DND-41 (cell line): ENCODE data around the gene PPIL6.

Source experiments
- CTCF ChIP-seq: IDR thresholded peaks from 2 replicates; pipeline ENCODE4 v1.5.1; 2012; ENCODE audit warnings: borderline replicate concordance, low read length, moderate library complexity, mild to moderate bottlenecking; ENCODE audit not compliant: poor library complexity, severe bottlenecking; ENCODE audit errors: extremely low read depth
- EZH2 ChIP-seq: IDR thresholded peaks from 3 replicates; pipeline ENCODE4 v1.6.1; 2012; ENCODE audit warnings: borderline replicate concordance, low read depth, mild to moderate bottlenecking, moderate library complexity, low read length, inconsistent platforms; ENCODE audit not compliant: severe bottlenecking

- no peak for TF ChIP-seq CTCF
- no peak for TF ChIP-seq EZH2
Measured at GRCh38 chr6:109478841-109479624, 38.6 kb upstream of the PPIL6 start.
